GM10847 (cell line): ENCODE data around the gene MRC2.

ENCODE experiments used
- POLR2A ChIP-seq: IDR thresholded peaks from 2 replicates; pipeline ENCODE4 v1.6.1; 2011; ENCODE audit not compliant: insufficient read length; ENCODE audit errors: extremely low read depth

MRC2 gene

GRCh38 chr17:62666061-62666800 is 38.8 kb downstream of the MRC2 start:
- no peak for TF ChIP-seq POLR2A

GRCh38 chr17:62666801-62667591 is 39.5 kb downstream of the MRC2 start:
- no peak for TF ChIP-seq POLR2A

- no peak for TF ChIP-seq POLR2A
Measured at GRCh38 chr17:62668091-62668804, 40.8 kb downstream of the MRC2 start.

GRCh38 chr17:62670202-62670821 is 42.8 kb downstream of the MRC2 start:
- TF ChIP-seq POLR2A = no peak

GRCh38 chr17:62671553-62671952 is 44.1 kb downstream of the MRC2 start:
- no peak for TF ChIP-seq POLR2A

- no peak for TF ChIP-seq POLR2A
Measured at GRCh38 chr17:62672957-62673356, 45.5 kb downstream of the MRC2 start.

GRCh38 chr17:62673614-62674362 is 46.3 kb downstream of the MRC2 start:
- TF ChIP-seq POLR2A = no peak

DNA sequence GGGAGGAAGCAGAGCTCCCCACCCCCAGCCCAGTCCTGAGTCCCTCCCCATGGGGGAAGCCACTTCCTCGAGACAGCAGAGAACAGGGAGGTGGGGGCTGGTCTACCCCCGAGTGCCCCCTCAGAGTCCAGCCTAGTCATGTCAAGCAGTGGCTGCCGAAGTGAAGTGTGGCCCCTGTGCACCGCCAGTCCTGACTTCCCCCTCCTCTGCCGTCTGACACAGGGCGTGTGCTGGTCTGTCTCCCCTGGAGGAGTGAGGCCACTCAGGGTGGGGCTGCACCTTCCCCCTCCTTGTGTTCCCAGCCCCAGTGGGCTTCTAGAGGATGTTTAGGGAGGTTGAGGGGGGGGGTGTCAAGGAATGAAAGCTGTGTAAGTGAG is 46.9 kb downstream of the MRC2 start:
- no peak for TF ChIP-seq POLR2A

- TF ChIP-seq POLR2A = no peak
Measured at GRCh38 chr17:62674841-62675240, 47.4 kb downstream of the MRC2 start.

DNA sequence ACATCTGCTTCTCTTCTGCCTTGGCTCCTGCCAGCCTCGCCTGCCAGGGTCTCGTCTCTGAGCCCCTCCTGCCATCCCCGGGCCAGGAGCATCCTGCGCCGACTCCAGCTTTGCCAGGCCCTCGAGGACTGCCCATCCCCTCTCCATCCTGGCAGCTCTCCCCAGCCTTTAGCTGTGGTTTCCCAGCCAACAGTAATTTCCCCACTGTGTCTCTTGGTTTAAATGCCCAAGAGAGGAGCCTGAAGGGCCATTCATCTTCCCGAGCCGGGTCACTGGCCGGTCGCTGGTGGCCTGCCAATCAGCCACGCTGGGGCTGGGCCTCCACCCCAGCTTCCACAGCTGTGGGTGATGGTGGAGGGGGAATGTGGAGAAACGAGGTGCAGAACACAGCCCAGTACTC is 47.8 kb downstream of the MRC2 start:
- TF ChIP-seq POLR2A = no peak

- TF ChIP-seq POLR2A = no peak
Measured at GRCh38 chr17:62675701-62676100, 48.2 kb downstream of the MRC2 start.

DNA sequence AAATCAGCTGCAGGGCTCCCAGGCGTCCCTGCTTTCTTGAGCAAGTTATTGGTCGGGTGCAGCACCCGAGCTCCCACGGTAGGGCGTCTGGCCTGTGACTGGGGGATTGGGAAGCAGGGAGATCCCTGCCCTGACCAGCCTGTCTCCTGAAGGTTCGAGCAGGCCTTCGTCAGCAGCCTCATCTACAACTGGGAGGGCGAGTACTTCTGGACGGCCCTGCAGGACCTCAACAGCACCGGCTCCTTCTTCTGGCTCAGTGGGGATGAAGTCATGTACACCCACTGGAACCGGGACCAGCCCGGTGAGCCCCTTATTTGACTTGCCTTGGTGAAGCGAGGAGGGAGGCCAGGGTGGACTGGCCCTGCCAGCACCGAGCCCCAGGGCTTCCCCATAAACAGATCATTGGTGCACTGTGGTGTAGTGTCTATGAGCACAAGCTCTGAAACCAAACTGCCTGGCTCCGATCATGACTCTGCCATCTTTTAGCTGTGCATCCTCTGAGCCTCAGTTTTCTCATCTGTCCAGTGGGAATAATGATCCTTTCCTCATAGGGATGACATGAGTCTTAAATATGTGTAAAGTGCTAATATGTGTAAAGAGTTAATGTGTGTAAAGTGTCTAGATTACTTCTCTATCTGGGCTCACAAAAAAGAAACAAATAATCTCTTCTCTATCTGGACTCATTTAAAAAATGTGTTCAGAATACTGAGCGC is 48.9 kb downstream of the MRC2 start:
- no peak for TF ChIP-seq POLR2A

GRCh38 chr17:62676952-62677596 is 49.6 kb downstream of the MRC2 start:
- no peak for TF ChIP-seq POLR2A
